HCT116 (cell line): ENCODE measurements around the gene FAM241A. TPM values are rescaled to one million over a fixed set of nuclear protein-coding genes. Genes with fewer than 3 reads are reported as not detected.

ENCODE experiments used
- ATAC-seq: fragments of 200-7000 bp; cut with Tn5 transposase; 2 replicates; pipeline ENCODE4 v1.9.1; 2020; ENCODE audit warnings: mild to moderate bottlenecking, moderate library complexity
- BruUV-seq: library from RNA; stranded (reverse); fragments of 400-500 nt; replicated peaks from 2 replicates; lab custom pipeline; 2021; lab: Mats Ljungman, UMichigan
- CTCF ChIA-PET: fragments of 300-600 bp; sonication (Branson Sonifier 250); formaldehyde crosslinking; loops from one replicate; lab custom pipeline; 2021; ENCODE audit warnings: antibody characterized with exemption; lab: Charles Lee
- POLR2A ChIA-PET: fragments of 300-600, 350-600 bp; sonication (Branson Sonifier 250); formaldehyde crosslinking; loops from one replicate; lab custom pipeline; 2021; ENCODE audit warnings: antibody characterized with exemption; lab: Charles Lee
- RAD21 ChIA-PET, 2 experiments: fragments of 300-600 bp; sonication (Branson Sonifier 250); formaldehyde crosslinking; loops; one replicate each; lab custom pipeline; 2023; ENCODE audit warnings: low total read pairs in 2 of 2; ENCODE audit not compliant: uncharacterized antibody in 2 of 2, unreplicated experiment in 2 of 2, low non-redundant PET in 1 of 2; lab: Charles Lee
- DNase-seq: peaks from one replicate; pipeline ENCODE4 v3.0.0-alpha.2; 2010; ENCODE audit warnings: low read depth, low spot score
- H2AFZ ChIP-seq: fragments of 200-600 bp; shearing (Covaris generic), sonication (generic); 2 replicates; pipeline ENCODE4 v1.6.1; 2017; ENCODE audit warnings: low read depth, mixed run types, mixed read lengths, antibody characterized with exemption, low read length; ENCODE audit not compliant: poor library complexity, severe bottlenecking
- H3K27ac ChIP-seq: 2 replicates; pipeline ENCODE4 v1.5.1; 2012; ENCODE audit warnings: low read depth, low read length
- H3K27me3 ChIP-seq: fragments of 200-600 bp; sonication (generic); 2 replicates; pipeline ENCODE4 v1.6.1; 2016; ENCODE audit warnings: mixed run types, low read length, mixed read lengths; ENCODE audit not compliant: insufficient read depth
- H3K36me3 ChIP-seq, 2 experiments: fragments of 200-500 bp in 1 of 2; fragments of 200-600 bp in 1 of 2; sonication (Bioruptor generic) in 1 of 2; sonication (generic) in 1 of 2; 2 replicates each; pipeline versions ENCODE4 v1.5.1 to v1.6.1; 2014 to 2016; ENCODE audit warnings: low read length in 2 of 2, inconsistent platforms in 1 of 2, mixed read lengths in 1 of 2, mixed run types in 1 of 2; ENCODE audit not compliant: insufficient read depth in 2 of 2, control insufficient read depth in 1 of 2
- H3K4me1 ChIP-seq, 2 experiments: fragments of 200-600 bp in 1 of 2; sonication (generic) in 1 of 2; 2 replicates each; pipeline versions ENCODE4 v1.5.1 to v1.6.1; 2012 to 2017; ENCODE audit warnings: low read length in 2 of 2, inconsistent platforms in 1 of 2, mild to moderate bottlenecking in 1 of 2, mixed read lengths in 1 of 2, mixed run types in 1 of 2, moderate library complexity in 1 of 2; ENCODE audit not compliant: insufficient read depth in 2 of 2, control insufficient read depth in 1 of 2
- H3K4me2 ChIP-seq: fragments of 200-600 bp; sonication (generic); 2 replicates; pipeline ENCODE4 v1.6.1; 2017; ENCODE audit warnings: mixed run types, low read length, mixed read lengths
- H3K4me3 ChIP-seq, 2 experiments: fragments of 200-600 bp in 1 of 2; sonication (generic) in 1 of 2; replicated peaks in 1 of 2; 2 replicates each; pipeline ENCODE4 v1.5.1; 2011 to 2016; ENCODE audit warnings: low read length in 2 of 2, control low read depth in 1 of 2, low read depth in 1 of 2, mild to moderate bottlenecking in 1 of 2, mixed read lengths in 1 of 2, mixed run types in 1 of 2
- H3K79me2 ChIP-seq: fragments of 200-600 bp; sonication (generic); 2 replicates; pipeline ENCODE4 v1.6.1; 2017; ENCODE audit warnings: mild to moderate bottlenecking, mixed run types, low read length, moderate library complexity, mixed read lengths; ENCODE audit not compliant: insufficient read depth
- H3K9ac ChIP-seq: fragments of 200-600 bp; sonication (generic); 2 replicates; pipeline ENCODE4 v1.6.1; 2016; ENCODE audit warnings: low read length, mixed read lengths
- H3K9me2 ChIP-seq: fragments of 200-600 bp; sonication (generic), shearing (Covaris generic); 2 replicates; pipeline ENCODE4 v1.6.1; 2017; ENCODE audit warnings: mixed run types, mild to moderate bottlenecking, moderate library complexity; ENCODE audit not compliant: insufficient read depth
- H3K9me3 ChIP-seq, 2 experiments: fragments of 200-500 bp in 1 of 2; fragments of 200-600 bp in 1 of 2; sonication (Bioruptor generic) in 1 of 2; sonication (generic) in 1 of 2; 2 replicates each; pipeline ENCODE4 v1.6.1; 2014 to 2017; ENCODE audit warnings: low read length in 2 of 2, mixed read lengths in 2 of 2, inconsistent platforms in 1 of 2, low read depth in 1 of 2, mild to moderate bottlenecking in 1 of 2, mixed run types in 1 of 2, moderate library complexity in 1 of 2; ENCODE audit not compliant: control insufficient read depth in 1 of 2, insufficient read depth in 1 of 2
- H4K20me1 ChIP-seq: fragments of 200-600 bp; sonication (generic), shearing (Covaris generic); 2 replicates; pipeline ENCODE4 v1.6.1; 2017; ENCODE audit warnings: mixed run types, mild to moderate bottlenecking, moderate library complexity; ENCODE audit not compliant: insufficient read depth
- CBX3 ChIP-seq: IDR thresholded peaks from 2 replicates; pipeline ENCODE4 v1.6.1; 2012; ENCODE audit warnings: low read depth
- CEBPB ChIP-seq: IDR thresholded peaks from 2 replicates; pipeline ENCODE4 v1.6.1; 2012; ENCODE audit warnings: low read depth
- EGR1 ChIP-seq: IDR thresholded peaks from 2 replicates; pipeline ENCODE4 v1.6.1; 2012; ENCODE audit warnings: low read depth
- ELF1 ChIP-seq: IDR thresholded peaks from 2 replicates; pipeline ENCODE4 v1.6.1; 2012; ENCODE audit warnings: low read depth, borderline replicate concordance
- EZH2 ChIP-seq: fragments of 200-600 bp; sonication (generic); IDR thresholded peaks from 2 replicates; pipeline ENCODE4 v1.6.1; 2017; ENCODE audit warnings: antibody characterized with exemption, mixed run types
- EZH2phosphoT487 ChIP-seq: fragments of 200-600 bp; IDR thresholded peaks from 2 replicates; pipeline ENCODE4 v1.6.1; 2018; ENCODE audit warnings: antibody characterized with exemption, borderline replicate concordance
- FOSL1 ChIP-seq: IDR thresholded peaks from 2 replicates; pipeline ENCODE4 v1.6.1; 2012; ENCODE audit warnings: low read depth
- JUND ChIP-seq: IDR thresholded peaks from 2 replicates; pipeline ENCODE4 v1.6.1; 2012
- POLR2AphosphoS5 ChIP-seq: IDR thresholded peaks from 2 replicates; pipeline ENCODE4 v1.6.1; 2011; ENCODE audit warnings: mild to moderate bottlenecking, low read depth, low read length, moderate library complexity
- RAD21 ChIP-seq: IDR thresholded peaks from 2 replicates; pipeline ENCODE4 v1.6.1; 2012; ENCODE audit warnings: low read depth, mild to moderate bottlenecking
- SIN3A ChIP-seq: IDR thresholded peaks from 2 replicates; pipeline ENCODE4 v1.6.1; 2012; ENCODE audit warnings: low read depth
- SP1 ChIP-seq: IDR thresholded peaks from 2 replicates; pipeline ENCODE4 v1.6.1; 2012; ENCODE audit warnings: low read depth
- SRF ChIP-seq: IDR thresholded peaks from 2 replicates; pipeline ENCODE4 v1.6.1; 2012; ENCODE audit warnings: low read depth
- TCF7L2 ChIP-seq: IDR thresholded peaks from 2 replicates; pipeline ENCODE4 v1.7.0; 2011; ENCODE audit warnings: borderline replicate concordance, inconsistent platforms; ENCODE audit not compliant: insufficient read depth, insufficient read length; ENCODE audit errors: extremely low read depth
- YY1 ChIP-seq: IDR thresholded peaks from 2 replicates; pipeline ENCODE4 v1.6.1; 2011; ENCODE audit warnings: low read length, low read depth, moderate library complexity, mild to moderate bottlenecking; ENCODE audit not compliant: insufficient replicate concordance; ENCODE audit errors: extremely low read depth
- ZFX ChIP-seq: fragments of 450-650 bp; IDR thresholded peaks from 2 replicates; pipeline ENCODE4 v1.6.1; 2017
- ZNF274 ChIP-seq: fragments of 200-500 bp; sonication (Bioruptor generic); IDR thresholded peaks from 2 replicates; pipeline ENCODE4 v1.6.1; 2014; ENCODE audit warnings: mild to moderate bottlenecking, low read depth, low read length, inconsistent platforms
- intact Hi-C: fragments of 100-400 bp; cut with micrococcal nuclease; formaldehyde crosslinking; loops from 2 replicates; pipeline ENCODE4 v1.10.0; 2022
- total RNA-seq: library from RNA; stranded (reverse); gene quantifications from one replicate; pipeline ENCODE4 v1.2.1, GENCODE V29; 2021; ENCODE audit not compliant: unreplicated experiment
- TF ChIP-seq, protein P1 (sequence below), 3 experiments: fragments of 200-600 bp in 1 of 3; sonication (generic) in 1 of 3; IDR thresholded peaks in 2 of 3; conservative IDR thresholded peaks in 1 of 3; 2 replicates each; pipeline ENCODE4 v1.5.1; 2012 to 2017; ENCODE audit warnings: low read depth in 2 of 3, low read length in 2 of 3, antibody characterized with exemption in 1 of 3, borderline replicate concordance in 1 of 3, control low read depth in 1 of 3, mild to moderate bottlenecking in 1 of 3, mixed read lengths in 1 of 3, mixed run types in 1 of 3, moderate library complexity in 1 of 3; ENCODE audit not compliant: insufficient read depth in 1 of 3
- TF ChIP-seq, protein P2 (sequence below): IDR thresholded peaks from 2 replicates; pipeline ENCODE4 v1.6.1; 2012
- TF ChIP-seq, protein P3 (sequence below): IDR thresholded peaks from 2 replicates; pipeline ENCODE4 v1.6.1; 2012
- TF ChIP-seq, protein P4 (sequence below): IDR thresholded peaks from 2 replicates; pipeline ENCODE4 v1.6.1; 2012; ENCODE audit warnings: low read depth

FAM241A gene
- total RNA-seq, 1 experiment from 2014 or later = 4.5 TPM

DNA sequence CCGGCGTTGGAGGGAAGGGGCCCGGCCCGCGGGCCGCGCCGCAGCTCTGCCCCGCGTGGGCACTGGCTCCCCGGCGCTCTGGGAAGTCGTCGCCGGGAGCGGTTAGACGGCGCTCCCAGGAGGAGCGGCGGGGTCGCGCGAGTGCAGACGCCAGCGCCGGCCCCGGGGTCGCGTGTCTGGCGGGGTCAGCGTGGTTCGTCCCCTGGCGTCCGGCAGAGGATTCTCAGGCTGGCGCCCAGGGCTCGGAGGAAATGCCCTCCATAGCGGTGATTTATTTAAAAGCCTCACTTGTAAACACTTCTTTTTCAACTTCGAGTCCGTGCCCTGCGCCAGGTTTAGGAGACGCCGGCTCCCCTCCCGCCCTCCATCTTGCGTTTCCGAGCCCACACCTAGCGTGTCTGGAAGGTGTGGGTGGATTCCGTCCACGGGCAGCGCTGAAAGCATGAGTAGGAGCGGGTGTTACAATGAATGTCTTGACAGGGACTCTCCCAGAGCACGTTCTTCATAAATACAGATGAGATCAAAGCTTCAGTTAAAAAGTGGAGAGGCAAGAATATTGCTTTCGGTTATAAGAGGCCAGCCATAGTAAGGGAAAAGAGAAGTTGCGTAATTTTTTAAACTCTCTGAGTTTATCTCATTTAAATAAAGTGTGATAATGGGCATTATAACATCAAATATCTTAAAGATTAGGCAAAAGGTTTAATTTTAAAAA, 692 bp downstream of the FAM241A start:
- Histone ChIP-seq H3K4me3 (peak overlapping the region; percentile 53 to 65), H4K20me1 (no peaks in the 10 kb centered on the region), H3K4me2 (peak overlapping the region; percentile 76), H2AFZ (peak overlapping the region; percentile 10), H3K9me2 (no peaks in the 10 kb centered on the region), H3K9ac (peak overlapping the region; percentile 63), H3K27ac (peak overlapping the region; percentile 68), H3K4me1 (peaks cover 4 to 13% of the 10 kb centered on the region in 2 experiments; a peak in 3 of 4 replicates), H3K36me3 (no peaks in the 10 kb centered on the region), H3K27me3 (no peaks in the 10 kb centered on the region), H3K79me2 (peaks cover 47% of the 10 kb centered on the region), H3K9me3 (no peaks in the 10 kb centered on the region)
- intact Hi-C loops = loop anchor here (5.0 kb wide), 1 partner anchor 86 kb away; the partner anchor contains the start of gene AP1AR
- ATAC-seq (peak; percentile 61), DNase-seq (no peak)
- CTCF ChIA-PET = no interaction called here
- RAD21 ChIA-PET = no interaction called here
- no TSS peak for BruUV-seq
- POLR2A ChIA-PET = no interaction called here
- TF ChIP-seq EZH2phosphoT487 (no peak), TCF7L2 (no peak), SP1 (no peak), ZNF274 (no peak), SRF (no peak), YY1 (no peak), POLR2AphosphoS5 (no peak), SIN3A (no peak), EZH2 (no peak), EGR1 (peak; percentile 32; the same call in 1 of the 2 replicates), ZFX (no peak), CEBPB (peak; percentile 62), RAD21 (no peak), FOSL1 (no peak), ELF1 (no peak), JUND (no peak), CBX3 (no peak)
- TF ChIP-seq, protein P1, sequence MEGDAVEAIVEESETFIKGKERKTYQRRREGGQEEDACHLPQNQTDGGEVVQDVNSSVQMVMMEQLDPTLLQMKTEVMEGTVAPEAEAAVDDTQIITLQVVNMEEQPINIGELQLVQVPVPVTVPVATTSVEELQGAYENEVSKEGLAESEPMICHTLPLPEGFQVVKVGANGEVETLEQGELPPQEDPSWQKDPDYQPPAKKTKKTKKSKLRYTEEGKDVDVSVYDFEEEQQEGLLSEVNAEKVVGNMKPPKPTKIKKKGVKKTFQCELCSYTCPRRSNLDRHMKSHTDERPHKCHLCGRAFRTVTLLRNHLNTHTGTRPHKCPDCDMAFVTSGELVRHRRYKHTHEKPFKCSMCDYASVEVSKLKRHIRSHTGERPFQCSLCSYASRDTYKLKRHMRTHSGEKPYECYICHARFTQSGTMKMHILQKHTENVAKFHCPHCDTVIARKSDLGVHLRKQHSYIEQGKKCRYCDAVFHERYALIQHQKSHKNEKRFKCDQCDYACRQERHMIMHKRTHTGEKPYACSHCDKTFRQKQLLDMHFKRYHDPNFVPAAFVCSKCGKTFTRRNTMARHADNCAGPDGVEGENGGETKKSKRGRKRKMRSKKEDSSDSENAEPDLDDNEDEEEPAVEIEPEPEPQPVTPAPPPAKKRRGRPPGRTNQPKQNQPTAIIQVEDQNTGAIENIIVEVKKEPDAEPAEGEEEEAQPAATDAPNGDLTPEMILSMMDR (IDR thresholded peaks at IDR 0.05 in 2 of 3, conservative IDR thresholded peaks at IDR 0.05 in 1 of 3; ENCODE audit: borderline replicate concordance in 1 of 3, insufficient read depth in 1 of 3, low read depth in 2 of 3, low read length in 2 of 3) = 0 out of 6 replicates have a peak, but pooled peaks of 2 of the 3 experiments have one; percentile 6 to 16
- TF ChIP-seq, protein P2, sequence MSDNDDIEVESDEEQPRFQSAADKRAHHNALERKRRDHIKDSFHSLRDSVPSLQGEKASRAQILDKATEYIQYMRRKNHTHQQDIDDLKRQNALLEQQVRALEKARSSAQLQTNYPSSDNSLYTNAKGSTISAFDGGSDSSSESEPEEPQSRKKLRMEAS = 0 out of 2 replicates have a peak, but pooled peaks have one; percentile 2
- TF ChIP-seq, protein P3, sequence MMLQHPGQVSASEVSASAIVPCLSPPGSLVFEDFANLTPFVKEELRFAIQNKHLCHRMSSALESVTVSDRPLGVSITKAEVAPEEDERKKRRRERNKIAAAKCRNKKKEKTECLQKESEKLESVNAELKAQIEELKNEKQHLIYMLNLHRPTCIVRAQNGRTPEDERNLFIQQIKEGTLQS = no peak
- TF ChIP-seq, protein P4, sequence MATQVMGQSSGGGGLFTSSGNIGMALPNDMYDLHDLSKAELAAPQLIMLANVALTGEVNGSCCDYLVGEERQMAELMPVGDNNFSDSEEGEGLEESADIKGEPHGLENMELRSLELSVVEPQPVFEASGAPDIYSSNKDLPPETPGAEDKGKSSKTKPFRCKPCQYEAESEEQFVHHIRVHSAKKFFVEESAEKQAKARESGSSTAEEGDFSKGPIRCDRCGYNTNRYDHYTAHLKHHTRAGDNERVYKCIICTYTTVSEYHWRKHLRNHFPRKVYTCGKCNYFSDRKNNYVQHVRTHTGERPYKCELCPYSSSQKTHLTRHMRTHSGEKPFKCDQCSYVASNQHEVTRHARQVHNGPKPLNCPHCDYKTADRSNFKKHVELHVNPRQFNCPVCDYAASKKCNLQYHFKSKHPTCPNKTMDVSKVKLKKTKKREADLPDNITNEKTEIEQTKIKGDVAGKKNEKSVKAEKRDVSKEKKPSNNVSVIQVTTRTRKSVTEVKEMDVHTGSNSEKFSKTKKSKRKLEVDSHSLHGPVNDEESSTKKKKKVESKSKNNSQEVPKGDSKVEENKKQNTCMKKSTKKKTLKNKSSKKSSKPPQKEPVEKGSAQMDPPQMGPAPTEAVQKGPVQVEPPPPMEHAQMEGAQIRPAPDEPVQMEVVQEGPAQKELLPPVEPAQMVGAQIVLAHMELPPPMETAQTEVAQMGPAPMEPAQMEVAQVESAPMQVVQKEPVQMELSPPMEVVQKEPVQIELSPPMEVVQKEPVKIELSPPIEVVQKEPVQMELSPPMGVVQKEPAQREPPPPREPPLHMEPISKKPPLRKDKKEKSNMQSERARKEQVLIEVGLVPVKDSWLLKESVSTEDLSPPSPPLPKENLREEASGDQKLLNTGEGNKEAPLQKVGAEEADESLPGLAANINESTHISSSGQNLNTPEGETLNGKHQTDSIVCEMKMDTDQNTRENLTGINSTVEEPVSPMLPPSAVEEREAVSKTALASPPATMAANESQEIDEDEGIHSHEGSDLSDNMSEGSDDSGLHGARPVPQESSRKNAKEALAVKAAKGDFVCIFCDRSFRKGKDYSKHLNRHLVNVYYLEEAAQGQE = no peak
